Chondrocyte (in vitro differentiated cells): ENCODE measurements around the gene FBXO21. TPM values are rescaled to one million over a fixed set of nuclear protein-coding genes. Genes with fewer than 3 reads are reported as not detected.

Experiments used
- DNase-seq: peaks from one replicate; pipeline ENCODE4 v3.0.0; 2021; ENCODE audit warnings: mixed read lengths, low spot score
- H3K27ac Mint-ChIP-seq: one replicate; pipeline ENCODE4 v1.8.0; 2021; ENCODE audit warnings: mild to moderate bottlenecking, moderate library complexity, mixed read lengths; ENCODE audit not compliant: unreplicated experiment
- H3K27me3 Mint-ChIP-seq: 2 replicates; pipeline ENCODE4 v1.8.0; 2021; ENCODE audit warnings: low read depth, mixed read lengths
- H3K36me3 Mint-ChIP-seq: 2 replicates; pipeline ENCODE4 v1.8.0; 2021; ENCODE audit warnings: low read depth, mixed read lengths
- H3K4me1 Mint-ChIP-seq: 2 replicates; pipeline ENCODE4 v1.8.0; 2021; ENCODE audit warnings: low read depth, mild to moderate bottlenecking, mixed read lengths
- H3K4me3 Mint-ChIP-seq: one replicate; pipeline ENCODE4 v1.8.0; 2021; ENCODE audit warnings: mild to moderate bottlenecking, moderate library complexity, mixed read lengths; ENCODE audit not compliant: unreplicated experiment
- H3K9me3 Mint-ChIP-seq: 2 replicates; pipeline ENCODE4 v1.8.0; 2021; ENCODE audit warnings: low read depth, mixed read lengths
- total RNA-seq: library from RNA; stranded (reverse); gene quantifications from 3 replicates; pipeline ENCODE4 v1.2.1, GENCODE V29; 2021
- TF ChIP-seq, protein P1 (sequence below): fragments of 200-600 bp; sonication (generic); IDR thresholded peaks from 2 replicates; pipeline ENCODE4 v1.5.0; 2021; ENCODE audit warnings: antibody characterized with exemption, mild to moderate bottlenecking, moderate library complexity

The FBXO21 gene
- total RNA-seq, 1 donor from 2014 or later, result 29.3 TPM

DNA sequence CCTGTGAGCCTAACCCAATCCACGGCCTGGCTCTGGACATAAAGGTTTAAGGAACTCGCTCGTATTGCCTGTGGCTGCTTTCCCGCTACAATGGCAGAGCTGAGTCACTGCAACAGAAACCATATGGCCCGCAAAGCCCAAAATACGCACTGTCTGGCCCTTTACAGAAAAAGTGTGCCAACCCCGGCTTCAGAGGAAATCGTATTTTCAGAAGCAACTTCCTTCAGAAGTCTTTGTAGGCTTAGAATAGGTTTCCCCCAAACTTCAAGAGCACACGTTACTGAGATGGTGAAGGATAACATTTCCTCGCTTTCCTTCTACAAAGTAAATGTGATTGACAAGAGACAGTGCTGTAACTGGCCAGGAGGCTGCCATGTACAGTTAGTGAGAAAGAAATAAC lies 56.2 kb downstream of the FBXO21 start:
- H3K4me1 Mint-ChIP-seq, result peaks cover 6% of the 10 kb centered on the region
- TF ChIP-seq, protein P1, sequence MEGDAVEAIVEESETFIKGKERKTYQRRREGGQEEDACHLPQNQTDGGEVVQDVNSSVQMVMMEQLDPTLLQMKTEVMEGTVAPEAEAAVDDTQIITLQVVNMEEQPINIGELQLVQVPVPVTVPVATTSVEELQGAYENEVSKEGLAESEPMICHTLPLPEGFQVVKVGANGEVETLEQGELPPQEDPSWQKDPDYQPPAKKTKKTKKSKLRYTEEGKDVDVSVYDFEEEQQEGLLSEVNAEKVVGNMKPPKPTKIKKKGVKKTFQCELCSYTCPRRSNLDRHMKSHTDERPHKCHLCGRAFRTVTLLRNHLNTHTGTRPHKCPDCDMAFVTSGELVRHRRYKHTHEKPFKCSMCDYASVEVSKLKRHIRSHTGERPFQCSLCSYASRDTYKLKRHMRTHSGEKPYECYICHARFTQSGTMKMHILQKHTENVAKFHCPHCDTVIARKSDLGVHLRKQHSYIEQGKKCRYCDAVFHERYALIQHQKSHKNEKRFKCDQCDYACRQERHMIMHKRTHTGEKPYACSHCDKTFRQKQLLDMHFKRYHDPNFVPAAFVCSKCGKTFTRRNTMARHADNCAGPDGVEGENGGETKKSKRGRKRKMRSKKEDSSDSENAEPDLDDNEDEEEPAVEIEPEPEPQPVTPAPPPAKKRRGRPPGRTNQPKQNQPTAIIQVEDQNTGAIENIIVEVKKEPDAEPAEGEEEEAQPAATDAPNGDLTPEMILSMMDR, result no peak
- H3K27ac Mint-ChIP-seq, result peak overlapping the region; percentile 58
- no peak overlapping the region for H3K4me3 Mint-ChIP-seq
- no peak for DNase-seq
- H3K9me3 Mint-ChIP-seq, result no peaks in the 10 kb centered on the region
- no peaks in the 10 kb centered on the region for H3K27me3 Mint-ChIP-seq
- no peaks in the 10 kb centered on the region for H3K36me3 Mint-ChIP-seq

DNA sequence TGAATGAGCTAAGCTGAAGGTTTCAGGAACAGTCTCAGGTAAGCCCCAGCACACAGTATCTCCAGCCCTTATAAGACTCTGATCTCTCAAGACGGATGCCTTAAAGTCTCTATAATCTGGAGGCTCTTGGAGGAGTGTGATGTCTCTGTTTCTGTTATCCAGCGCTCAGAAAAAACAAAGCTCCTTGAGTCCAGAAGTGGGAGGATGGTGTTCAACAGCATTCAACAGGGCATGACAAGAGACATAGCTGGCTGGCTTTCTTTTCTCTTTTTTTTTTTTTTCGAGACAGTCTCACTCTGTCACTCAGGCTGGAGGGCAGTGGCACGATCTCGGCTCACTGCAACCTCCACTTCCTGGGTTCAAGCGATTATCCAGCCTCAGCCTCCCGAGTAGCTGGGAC lies 59.5 kb downstream of the FBXO21 start:
- Mint-ChIP-seq H3K9me3 (peaks cover 6% of the 10 kb centered on the region), H3K27ac (no peak overlapping the region), H3K4me3 (no peak overlapping the region), H3K4me1 (peaks cover 6% of the 10 kb centered on the region), H3K36me3 (no peaks in the 10 kb centered on the region), H3K27me3 (no peaks in the 10 kb centered on the region)
- no peak for DNase-seq
- TF ChIP-seq, protein P1, result no peak

DNA sequence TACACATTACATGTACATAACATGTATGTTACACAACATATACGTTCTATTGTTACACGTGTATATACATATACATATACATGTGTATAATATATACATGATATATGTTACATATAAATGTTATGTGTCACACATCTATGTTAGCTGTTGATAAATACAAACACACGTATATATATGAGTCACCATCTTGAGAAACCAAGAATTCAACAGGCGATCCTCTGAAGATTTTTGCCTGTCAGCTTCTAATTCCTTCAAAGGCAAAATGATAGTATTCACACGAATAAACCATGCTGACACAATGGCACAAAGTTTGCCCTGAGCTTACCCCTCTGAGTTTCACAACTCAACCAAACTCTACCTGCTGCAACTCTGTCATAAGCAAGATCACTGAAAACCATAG lies 60.9 kb downstream of the FBXO21 start:
- no peak for DNase-seq
- Mint-ChIP-seq H3K27me3 (no peaks in the 10 kb centered on the region), H3K27ac (no peak overlapping the region), H3K4me1 (peaks cover 15% of the 10 kb centered on the region), H3K9me3 (peaks cover 6% of the 10 kb centered on the region), H3K4me3 (no peak overlapping the region), H3K36me3 (no peaks in the 10 kb centered on the region)
- TF ChIP-seq, protein P1, result no peak

DNA sequence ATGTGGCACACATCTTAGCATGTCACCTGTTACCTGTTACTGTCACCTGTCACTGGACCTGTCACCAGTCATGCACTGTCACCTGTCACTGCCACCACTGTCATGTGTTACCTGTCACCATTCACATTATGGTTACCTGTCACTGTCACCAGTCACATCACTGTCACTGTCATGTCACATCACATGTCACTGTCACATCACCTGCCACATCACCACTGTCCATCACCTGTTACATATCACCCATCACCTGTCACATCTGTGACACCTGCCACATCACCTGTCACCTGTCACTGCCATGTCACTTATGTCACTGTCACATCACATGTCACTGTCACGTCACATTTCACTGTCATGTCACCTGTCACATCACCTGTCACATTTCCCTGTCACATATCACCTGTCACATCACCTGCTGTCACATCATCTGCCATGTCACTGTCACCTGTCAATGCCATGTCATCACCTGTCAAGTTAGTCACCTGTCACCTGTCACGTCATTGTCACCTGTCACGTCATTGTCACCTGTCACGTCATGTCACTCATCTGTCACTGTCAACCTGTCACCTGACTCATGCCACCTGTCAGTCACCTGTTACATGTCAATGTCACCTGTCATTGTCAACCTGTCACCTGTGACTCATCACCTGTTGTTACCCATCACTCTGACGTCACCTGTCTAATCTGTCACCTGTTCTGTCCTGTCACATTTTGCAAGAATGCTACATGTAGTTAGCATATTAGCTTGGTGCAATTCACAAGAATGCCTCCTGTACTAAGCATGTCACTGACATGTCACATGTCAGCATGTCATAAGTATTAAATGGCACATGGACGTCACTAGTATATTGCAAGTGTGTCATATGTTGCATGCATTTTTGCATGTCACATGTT lies 62.1 kb downstream of the FBXO21 start:
- H3K27me3 Mint-ChIP-seq, result no peaks in the 10 kb centered on the region
- H3K36me3 Mint-ChIP-seq, result no peaks in the 10 kb centered on the region
- peak; percentile 9 for DNase-seq
- no peak overlapping the region for H3K4me3 Mint-ChIP-seq
- TF ChIP-seq, protein P1, result no peak
- no peak overlapping the region for H3K27ac Mint-ChIP-seq
- peaks cover 9% of the 10 kb centered on the region for H3K4me1 Mint-ChIP-seq
- peaks cover 6% of the 10 kb centered on the region for H3K9me3 Mint-ChIP-seq

DNA sequence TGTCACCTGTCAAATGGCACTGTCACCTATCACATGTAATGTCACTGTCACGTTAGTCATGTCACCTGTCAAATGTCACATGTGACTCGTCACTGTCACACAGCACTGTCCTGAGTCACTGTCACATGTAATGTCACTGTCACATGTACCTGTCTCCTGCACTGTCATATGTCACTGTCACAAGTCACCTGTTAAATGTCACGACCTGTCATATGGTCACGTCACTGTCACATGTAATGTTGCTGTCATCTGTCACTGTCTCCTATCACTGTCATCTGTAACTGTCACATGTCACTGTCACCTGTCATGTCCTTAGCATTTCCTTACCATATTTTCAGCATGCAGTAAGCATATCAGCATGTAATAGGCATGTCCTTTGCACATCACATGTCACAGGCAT lies 63.9 kb downstream of the FBXO21 start:
- Mint-ChIP-seq H3K4me1 (peaks cover 9% of the 10 kb centered on the region), H3K27ac (no peak overlapping the region), H3K36me3 (no peaks in the 10 kb centered on the region), H3K27me3 (no peaks in the 10 kb centered on the region), H3K9me3 (peaks cover 6% of the 10 kb centered on the region), H3K4me3 (no peak overlapping the region)
- TF ChIP-seq, protein P1, result no peak
- no peak for DNase-seq
